SIG-M5 treated with dmso at 0.1 percent for 504 hours (cell line): ENCODE data around the gene FAIM2.

Source experiments
- DNase-seq: peaks from one replicate; lab custom pipeline; 2025; ENCODE audit not compliant: unreplicated experiment; lab: John Stamatoyannopoulos, UW

The FAIM2 gene

DNA sequence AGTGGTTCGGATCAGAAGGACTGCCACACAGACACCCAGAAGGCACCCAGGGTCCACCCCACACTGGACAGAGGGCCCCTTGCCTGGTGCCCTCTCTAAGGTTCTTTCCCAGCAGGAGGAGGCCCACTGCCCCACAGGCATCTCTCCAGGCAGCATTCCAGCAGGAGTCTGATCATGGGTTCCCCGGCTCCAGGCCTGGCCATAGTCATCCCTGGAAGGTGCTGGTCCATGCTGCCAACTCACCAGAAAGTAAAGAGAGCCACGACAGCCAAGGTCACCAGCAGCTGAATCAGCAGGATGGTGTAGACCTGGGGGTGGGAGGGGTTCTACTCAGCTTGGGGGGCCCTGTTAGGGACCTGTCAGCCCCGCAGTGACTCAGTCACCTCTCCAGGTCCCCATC is 6.4 kb downstream of the FAIM2 start:
- DNase-seq = no peak

DNA sequence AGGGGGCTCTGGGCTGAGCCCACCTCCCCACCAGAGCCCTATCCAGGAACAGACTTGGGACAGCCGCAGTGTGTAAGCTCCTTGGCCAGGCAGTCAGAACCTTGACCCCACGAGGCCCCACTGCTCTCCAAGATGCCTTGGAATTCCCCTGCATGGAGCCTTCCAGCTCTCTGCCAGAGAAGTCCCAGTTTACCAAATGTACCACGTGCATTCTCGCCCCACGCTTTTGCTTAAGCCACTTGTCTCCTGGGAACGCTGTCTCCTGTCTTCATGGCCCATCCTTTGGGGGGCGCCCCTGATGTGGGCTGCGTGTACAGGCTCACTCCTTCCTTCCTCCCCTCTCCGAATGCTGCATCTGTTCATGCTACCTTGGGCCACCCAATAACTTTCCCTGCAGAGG is 7.9 kb downstream of the FAIM2 start:
- DNase-seq = no peak

DNA sequence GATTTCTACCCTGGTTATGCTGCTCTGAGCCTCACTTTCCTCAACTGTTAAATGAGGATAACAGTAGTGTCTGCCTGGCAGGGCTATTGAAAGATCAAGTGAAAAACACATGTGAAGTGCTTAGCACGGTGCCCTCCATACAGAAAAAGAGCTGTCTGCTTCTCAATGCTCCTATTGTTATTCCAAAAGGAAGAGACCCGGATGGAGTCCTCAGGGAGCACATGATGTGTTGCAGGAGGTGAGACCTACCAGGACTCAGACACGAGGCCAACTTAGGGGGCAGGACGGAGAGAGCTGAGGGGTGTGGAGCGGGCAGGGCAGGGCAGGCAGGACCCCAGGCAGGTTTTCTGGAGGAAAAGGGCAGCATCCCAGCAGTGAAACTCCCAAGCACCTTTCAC is 8.9 kb downstream of the FAIM2 start:
- DNase-seq = no peak

DNA sequence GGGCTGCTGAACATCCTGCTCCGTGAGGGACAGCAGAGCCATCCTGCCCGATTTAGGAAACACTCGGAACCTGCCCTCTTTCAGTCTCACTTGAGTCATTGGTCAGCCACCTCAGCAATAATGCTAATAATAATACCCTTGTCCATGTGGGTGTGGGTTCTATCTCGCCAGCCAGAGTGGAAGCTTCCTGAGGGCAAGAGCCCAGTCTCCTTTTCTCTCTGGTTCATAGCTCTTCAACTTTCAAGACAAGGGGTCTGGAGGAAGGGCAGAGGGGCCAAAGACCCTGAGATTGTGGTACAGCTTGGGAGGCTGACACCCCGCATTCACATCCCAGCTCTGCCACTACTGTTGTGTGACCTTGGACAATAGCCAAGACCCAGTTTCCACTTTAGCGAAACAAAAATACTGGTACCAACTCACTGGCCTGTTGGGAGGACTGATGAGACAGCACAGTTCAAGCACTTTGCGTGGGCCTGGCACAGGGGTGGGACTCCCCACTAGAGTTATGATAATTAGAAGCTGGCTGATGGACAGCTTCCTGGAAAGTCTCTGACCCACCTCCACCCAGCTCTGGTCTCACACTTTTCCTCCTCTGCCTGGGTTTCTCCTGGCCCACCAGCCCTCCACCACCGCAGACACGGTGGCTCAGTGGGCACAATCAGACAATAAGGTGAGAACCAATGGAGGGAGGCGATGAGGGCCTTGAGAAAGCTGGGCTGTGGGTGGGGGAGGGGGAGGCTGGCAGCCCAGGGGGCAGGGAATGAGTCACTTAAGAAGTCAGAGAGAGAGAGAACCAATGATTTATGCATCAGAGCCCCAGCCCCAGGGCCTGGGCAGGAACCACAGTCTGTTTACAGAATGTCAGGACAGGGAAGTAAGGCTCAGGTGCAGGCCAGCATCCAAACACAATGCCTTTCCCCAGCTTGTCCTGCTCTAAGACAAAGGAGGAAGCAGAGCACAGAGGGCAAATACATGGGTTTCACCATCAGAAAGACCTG is 9.6 kb downstream of the FAIM2 start:
- peak; percentile 49 for DNase-seq

DNA sequence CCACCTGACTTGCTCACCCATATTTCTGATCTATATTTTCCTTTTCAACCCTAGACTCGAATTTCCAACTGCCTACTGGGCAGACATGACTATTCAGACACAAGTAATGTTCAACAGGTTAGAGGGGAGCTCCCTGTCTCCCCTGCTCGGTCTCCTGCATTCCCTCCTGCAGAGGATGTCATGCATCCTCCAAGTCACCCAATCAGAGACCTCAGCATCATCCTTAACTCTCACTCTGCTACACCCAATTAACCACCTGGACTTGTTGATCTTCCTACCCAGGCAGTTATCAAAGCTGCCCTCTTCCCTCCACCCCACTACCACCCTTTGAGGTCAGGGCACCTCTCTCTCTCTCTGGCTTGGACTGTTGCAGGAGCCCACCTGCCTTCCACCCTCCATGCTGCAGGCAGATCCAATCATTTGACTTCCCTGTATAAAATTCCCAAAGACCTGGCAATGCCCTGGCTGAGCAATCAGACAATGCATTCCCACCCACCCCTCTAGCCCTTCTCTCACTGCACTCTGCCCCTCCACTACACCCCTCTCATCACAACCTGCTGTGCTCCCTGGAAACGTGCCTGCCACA is 10.9 kb downstream of the FAIM2 start:
- no peak for DNase-seq

DNA sequence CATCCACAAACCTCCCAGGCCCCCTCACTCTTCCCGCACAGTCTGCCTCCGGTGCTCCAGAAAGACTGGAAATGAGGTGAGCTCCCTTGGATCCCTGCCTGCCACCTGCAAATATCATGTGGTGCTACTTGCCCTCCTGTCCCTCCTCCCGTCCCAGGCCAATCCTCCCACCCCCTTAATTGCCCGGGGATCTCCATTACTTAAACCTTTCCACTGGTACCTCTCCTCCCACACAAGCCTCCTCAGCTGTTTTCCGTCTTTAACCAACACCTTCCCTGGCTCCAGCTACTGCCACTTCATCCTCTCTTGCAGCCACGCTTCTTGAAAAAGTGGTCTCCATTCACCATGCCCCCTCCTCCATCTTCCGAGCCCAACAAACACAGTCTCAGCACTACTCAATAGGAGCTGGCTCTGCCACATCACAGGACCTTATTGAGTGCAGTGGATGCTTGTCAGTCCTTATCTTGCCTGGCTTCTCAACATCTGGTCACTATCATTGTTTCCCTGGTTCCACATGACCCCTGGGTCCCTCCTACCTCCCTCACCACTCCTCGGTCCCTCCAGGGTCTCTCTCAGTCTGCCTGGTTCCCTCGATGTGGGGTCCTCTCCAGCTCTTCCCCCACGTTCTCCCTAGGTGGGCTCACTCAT is 11.5 kb downstream of the FAIM2 start:
- no peak for DNase-seq

DNA sequence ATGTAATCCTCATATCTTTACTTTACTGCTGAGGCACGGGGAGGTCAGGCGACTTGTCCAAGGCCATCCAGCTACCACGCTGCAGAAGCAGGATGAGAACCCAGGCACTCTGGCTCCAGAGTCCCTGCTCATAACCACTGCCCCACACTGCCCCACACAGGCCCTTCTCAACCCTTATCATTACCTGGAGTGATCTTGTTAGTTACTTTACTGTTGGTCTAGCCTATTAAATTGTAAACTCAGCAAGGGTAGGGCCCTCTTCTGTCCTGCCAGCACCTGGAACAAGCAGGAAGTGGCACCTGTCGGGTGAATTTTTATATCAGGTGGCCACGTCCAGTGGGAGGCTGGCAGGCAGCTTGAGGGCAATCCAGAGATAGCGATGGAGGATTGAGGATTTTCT is 12.2 kb downstream of the FAIM2 start:
- no peak for DNase-seq

DNA sequence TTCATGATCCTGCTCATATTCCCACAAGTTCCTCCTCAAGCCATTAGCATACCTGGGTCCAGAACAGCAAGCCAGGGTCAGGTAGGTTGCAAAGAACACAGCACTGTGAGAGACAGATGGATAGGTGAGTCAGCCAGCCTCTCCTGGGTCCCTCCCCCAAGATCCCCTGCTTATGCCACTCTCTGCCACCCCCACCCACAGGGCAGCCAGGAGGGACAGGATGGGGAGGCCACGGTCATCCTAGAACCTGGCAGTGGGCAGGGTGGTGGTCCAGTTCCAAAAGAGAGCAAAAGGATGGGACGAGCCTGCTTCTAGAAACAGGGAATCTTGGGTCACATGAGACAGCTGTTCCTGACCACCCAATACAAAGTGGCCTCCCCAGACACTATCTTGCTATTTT is 12.7 kb downstream of the FAIM2 start:
- no peak for DNase-seq

DNA sequence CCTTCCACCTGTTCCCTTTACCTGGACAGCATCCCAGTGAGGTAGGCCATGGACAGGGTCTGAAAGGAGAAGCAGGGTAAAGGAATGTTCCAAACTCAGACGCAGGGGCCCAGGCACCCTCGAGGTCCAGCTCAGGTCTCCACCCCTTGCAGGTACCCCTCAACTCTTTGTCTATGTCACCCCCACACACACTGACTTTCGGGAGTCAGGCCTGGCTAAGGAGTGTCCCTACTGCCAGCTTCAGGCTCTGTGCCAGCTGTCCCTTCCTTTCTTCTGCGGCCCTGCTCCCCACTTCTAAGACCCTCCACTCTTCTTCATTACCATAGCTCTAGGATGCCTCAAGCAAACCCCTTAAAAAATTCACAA is 13.6 kb downstream of the FAIM2 start:
- no peak for DNase-seq

DNA sequence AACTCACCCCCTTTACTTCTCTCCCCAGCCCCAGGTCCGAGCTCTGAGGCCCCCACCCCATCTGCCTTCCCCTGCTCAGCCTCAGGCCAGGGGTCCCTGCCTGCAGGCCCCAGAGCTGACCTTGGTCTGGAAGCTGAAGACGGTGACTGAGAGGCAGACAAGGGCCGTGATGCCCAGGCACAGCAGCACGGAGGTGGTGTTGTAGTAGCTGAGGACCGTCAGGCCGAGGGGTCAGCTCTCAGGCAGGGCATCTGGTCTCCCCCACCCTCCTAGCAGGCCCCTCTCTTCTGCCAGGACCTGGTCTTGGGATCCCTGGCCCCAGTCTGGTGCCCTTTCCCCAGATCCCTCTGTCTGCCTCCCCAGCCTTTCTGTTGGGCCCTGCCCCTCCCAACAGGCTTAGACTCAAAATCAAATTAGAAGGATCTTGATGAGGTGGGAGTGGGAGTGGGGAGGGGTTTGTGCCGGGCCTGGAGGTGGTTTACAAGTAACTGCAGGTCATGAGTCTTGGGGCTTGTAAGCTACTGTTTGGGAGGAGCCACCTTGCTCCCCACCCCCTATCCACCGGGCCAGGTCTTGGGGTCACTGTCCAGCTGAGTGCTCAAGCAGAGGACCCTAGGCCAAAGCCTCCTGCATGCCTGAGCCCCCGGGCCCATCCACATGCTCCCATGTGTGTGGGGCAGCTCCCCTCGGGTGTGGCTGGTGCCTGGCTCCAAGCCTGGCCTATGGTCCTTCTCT is 14.2 kb downstream of the FAIM2 start:
- DNase-seq = no peak

DNA sequence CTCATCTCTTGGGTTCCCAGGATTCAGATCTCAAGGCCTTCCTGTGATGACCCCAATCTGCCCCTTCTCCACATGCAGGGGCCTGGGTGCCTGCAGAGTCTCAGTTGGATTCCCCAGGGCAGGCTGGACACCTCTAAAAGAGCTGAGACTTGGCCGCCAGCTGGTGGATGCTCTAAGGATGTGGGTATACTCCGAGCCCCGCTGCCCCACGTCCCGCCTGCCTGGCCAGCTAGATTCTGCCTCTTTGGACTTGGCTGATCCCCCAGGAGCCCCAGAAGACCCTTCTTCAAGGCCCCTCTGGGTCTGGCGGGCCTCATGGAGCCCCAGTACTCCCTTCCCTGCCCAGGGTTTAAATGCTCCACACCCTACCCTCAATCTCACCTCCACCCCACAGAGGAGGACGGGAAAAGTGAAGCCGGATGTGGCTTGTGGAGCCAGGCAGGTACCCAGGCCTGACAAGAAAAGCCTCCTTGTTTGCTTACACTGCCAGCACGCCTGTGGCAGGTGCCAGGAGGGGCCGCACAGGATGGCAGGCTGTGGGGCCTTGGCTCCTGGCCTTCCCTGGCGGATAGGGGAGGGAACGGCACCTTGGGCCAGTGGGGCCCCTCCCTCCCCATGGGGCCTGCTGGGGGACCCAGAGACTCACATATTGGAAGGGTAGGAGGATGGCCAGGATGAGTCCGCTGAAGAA is 15.1 kb downstream of the FAIM2 start:
- DNase-seq = no peak

DNA sequence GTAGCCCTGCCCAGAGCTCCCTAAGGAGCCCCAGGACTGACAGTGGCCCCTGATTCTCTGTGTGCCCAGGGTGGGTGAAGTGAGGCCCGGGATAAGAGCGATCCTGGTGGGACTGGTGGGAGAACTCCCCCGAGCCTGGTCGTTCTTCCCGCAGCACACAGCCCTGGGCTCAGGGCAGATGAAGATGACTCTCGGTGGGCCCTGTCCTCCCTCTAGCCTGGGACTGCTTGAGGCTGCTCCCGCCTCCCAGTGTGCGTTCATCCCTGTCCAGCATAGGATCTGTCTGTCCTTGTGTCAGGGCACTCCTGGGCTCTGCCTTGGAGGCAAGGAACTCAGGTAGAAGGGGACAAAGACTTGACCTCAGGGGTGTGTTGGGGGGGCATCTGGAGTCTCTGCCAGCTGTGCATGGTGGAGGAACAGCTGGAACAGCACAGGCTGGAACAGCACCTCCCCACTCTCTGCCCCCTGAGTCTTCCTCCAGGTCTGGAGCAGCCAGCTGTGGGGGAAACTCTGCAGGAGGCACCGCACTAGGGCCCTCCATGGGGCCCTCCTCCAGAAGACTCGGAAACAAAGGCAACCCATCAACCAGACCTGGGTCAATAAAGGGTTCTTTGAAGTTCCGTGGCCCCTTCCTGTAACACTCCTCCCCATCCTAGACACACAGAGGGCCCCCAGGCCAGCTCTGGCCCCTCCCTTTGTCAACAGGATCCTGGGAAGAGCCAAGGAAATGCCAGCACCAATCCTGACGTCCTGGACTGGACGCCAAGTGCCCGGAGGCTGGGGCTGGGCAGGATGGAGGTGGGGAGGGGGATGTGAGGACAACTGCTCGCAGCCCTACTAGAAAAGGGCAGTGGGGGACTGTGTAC is 15.9 kb downstream of the FAIM2 start:
- no peak for DNase-seq

DNA sequence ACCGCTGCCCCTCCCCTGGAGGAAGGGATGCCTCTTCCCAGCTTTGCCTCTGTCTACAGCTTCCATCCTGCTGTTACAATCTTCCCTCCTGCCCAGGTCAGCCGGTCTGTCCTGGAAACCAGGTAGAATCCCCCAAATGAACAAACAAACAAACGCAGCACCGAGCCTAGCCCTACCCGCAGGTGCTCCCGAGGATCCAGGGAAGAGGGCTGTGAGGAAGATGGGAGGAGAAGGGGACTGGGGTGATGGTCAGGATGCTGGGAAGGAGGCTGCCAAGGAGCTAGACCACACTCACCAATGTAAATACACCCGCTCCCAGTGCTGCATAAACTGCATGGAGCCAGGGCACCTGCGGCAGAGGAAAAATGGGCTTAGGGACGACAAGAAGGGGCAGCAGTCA is 16.6 kb downstream of the FAIM2 start:
- DNase-seq = no peak

DNA sequence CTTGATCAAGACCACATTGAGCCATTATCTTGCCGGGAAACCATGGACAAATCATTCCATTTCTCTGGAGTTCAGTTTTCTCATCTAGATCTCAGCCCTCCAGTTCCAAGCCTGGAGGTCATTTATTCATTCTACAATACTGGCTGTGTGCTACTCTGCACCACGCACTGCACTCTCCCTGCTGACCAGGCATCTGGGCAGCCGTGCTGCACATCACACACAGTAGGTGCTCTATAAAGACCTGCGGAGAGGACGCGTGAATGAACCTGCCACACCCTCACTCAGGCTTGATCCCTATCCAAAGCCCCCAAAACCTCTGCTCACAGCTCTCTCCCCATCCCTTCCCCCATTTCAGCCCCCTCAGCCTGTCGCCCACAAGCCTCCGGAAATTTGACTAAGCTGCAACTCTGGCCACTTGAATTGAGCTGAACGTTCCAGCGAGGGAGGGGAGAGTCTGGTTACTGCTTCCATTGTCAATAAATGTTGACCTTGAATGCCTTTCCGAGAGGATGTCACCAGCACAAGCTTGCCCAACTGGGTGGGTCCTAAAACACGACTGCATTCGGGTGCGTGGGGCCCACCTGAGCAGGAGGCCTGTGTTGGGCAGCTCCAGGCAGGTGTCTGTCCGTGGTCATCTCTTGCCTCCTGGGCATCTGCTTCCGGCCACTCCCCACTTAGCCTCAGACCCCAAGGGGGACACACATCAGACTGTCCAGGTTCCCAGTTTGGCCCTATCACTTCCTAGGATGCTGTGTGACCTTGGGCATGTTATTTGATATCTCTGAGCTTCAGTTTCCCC is 17.8 kb downstream of the FAIM2 start:
- no peak for DNase-seq

DNA sequence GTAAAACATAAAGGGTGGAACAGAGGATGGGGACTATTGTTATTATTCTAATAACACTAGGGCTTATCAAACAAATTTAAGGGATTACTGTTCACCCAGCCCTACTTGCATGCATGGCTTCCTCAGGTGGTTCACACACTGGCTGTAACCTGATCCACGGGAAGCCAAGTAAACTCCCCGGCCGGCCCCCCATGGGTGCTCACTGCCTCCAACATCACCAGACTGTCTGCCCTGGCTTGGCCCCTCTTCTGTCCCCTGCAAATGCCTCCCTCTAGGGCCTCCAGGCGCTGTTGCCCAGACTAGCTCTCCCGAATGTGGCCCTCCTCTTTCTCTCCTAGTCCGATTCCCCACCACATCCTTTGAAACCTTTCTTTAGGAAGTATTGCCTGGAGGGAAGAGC is 18.6 kb downstream of the FAIM2 start:
- DNase-seq = no peak

DNA sequence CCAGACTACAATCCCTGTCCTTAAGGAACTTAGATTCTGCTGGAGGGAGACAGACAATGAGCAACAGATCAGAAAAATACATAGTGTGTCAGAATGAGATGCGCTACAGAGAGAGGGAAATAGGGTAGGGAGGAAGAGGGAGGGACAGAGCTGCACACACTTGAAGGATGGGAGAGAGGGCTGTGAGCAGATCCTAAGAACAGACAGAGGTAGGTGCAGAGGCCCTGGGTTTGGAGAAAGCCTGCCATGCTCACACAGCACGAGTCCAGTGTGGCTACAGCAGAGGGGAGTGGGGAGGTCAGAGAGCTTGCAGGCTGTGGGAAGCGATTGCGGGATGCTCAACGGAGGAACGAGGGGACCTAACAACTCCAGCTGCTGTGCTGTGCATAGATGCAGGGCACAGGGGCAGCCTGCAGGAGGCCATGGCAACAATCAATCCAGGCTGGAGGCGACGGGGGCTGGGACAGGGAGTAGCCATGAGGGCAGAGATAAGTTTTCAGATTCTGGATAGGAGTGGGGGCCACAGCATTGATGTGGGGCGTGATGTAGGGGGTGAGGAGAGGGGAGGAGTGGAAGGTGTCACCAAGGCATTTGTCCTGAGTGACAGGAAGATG is 20.7 kb downstream of the FAIM2 start:
- no peak for DNase-seq

DNA sequence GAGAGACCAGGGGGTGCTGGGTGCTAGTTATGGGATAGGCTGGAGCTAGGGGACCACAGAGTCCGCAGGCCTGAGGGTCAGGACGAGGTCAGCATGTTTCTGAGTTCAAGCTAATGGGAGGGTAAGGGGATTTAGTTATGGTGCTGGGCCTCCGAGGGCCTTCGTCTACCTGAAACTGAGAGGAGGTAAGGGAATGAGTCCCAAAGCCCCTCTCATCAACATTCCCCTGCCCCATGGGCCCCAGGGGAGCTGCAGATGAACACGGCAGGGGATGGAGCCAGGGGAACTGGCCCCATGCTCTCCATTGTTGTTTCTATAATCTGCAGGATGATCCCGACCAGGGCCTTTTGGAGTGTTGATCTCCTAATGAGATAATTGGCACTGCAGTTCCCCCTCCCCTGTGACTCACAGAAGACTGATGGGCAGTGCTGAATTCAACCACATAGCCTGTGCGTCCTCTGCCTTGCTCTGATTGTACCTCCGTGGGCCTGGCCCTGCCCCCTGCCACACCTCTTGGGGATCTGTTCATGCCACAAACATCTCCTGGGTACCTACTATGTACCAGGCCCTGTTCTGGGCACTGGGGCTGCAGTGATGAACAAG is 21.4 kb downstream of the FAIM2 start:
- DNase-seq = no peak
